Skin of body (tissue), 2 donors: ENCODE results near the gene PATE2. TPM values are rescaled to one million over a fixed set of nuclear protein-coding genes. Genes with fewer than 3 reads are reported as not detected.

Source experiments
- DNase-seq: peaks from one replicate; lab custom pipeline; 2025; lab: John Stamatoyannopoulos, UW
- total RNA-seq: library from RNA; depleted of rRNA; stranded (reverse); fragments of >200 nt; gene quantifications from one replicate; pipeline ENCODE4 v1.2.3, GENCODE V29; 2014

Gene PATE2
- not detected for total RNA-seq

GRCh38 chr11:125778728-125779127, at the start of gene PATE2:
Gene PATE2, minus strand, starts transcription at chr11:125778828. Its CDS starts 55 bp downstream, at chr11:125778773.
- no peak for DNase-seq

DNA sequence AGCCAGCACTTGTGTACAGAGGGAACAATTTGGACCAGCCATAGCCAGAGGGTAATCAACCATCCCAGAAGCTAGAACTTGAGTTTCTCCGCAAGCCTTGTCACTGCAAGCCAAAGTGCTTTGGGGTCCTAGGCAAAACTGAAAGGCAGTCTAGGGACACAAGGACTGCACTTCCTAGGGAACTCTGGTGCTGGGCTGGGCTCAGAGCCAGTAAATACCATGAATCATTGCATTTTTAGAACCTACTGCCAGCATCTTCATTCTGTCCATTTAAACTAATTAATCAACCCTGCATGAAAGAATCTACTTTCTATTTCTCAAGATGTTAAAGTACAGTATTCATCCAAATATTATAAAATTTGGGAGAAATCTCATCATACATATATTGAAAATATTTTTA, 29.3 kb upstream of the PATE2 start:
- DNase-seq, result no peak

DNA sequence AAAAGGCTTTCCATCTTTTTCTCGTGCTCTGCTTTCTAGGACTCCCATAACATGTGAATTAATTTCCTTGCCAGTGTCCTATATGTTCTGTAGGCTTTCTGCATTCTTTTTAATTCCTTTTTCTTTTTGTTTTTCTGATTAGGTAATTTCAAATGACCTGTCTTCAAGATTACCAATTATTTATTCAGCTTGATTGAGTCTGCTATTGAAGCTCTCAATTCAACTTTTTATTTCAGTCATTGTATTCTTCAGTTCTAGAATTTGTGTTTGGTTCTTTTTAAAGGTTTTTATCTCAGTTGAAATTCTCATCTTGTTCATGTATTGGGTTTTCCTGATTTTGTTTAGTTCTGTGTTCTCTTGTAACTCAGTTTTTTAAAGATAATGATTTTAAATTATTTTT, 23.8 kb upstream of the PATE2 start:
- DNase-seq, result no peak

DNA sequence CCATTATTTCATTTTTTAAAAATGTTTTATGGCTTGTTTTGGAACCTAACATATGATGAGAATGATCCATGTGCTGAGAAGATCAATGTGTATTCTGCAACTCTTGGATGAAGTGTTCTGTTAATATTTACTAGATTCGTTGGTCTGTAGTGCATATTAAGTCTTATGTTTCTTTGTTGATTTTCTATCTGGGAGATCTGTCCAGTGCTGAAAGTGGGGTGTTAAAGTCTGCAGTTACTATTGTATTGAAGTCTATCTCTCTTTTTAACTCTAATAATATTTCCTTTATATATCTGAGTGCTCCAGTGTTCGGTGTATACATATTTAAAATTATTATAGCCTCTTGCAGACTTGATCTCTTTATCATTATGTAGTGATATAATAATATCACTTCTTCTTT, 21.2 kb upstream of the PATE2 start:
- DNase-seq, result no peak

GRCh38 chr11:125797641-125798040, 19.0 kb upstream of the PATE2 start:
- DNase-seq, result no peak

- DNase-seq, result no peak
These were observed 12.2 kb upstream of the PATE2 start for GRCh38 chr11:125790825-125791224.

DNA sequence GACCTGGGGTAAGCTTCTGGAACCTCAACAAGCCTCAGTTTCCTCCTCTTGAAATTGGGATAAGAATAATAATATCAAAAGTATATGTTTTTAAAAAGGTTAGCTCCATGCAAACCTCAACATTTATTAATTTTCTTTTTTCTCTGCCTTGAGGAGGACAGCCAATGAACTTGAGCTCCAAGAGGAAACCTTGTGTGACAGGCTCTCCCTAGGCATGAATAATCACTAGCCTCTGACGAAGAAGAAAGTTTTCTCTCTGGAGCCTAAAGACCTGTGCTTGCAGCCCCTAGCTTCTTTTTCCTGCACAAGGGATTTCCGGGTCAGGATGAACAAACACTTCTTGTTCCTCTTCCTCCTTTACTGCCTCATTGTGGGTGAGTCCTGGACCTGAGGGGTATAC, 9.2 kb upstream of the PATE2 start, which contains the start of gene PATE3:
Gene PATE3, plus strand, starts transcription at position 301 of the 400 bp plus-strand sequence. Its CDS starts 25 bp downstream, at position 326.
- no peak for DNase-seq

GRCh38 chr11:125784678-125785077, 6.0 kb upstream of the PATE2 start:
- DNase-seq, result no peak

DNA sequence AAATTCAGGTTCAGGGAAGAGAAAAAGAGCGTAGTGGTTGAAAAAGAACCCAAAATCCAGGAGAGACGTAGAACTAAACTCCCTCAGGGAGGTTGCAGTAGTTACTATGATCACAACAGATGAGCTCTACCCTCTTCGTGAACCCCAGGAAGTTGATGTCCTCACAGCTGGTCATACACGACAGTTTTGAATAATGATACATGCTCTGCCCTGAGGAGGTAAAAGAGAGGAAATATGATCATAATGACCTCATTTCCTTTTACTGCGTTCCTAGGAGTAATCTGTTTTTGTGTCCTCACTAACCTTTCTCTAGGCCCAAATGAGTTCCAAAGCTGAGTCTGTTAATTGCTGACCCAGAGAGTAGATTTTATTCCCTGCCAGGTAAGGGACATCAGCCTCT, 1.3 kb downstream of the PATE2 start:
- no peak for DNase-seq

DNA sequence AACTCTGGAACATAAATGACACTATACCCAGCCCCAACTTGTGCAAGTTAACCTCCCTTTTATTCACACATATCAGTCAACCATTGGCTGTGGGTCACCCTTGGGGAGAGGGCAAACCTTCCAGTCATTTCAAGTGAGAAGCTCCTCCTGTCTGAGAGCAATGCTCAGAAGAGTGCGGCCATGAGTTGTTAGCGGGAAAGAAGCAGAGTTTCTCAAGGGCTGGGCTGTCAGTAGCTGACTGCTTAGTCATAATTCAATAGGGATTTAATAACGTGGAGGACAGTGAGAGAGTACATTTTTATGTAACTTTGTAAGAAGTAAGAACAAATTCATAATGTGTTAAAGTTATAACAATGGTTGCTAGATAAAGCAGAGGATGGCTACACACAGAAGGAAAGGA, 5.1 kb downstream of the PATE2 start:
- DNase-seq, result no peak

DNA sequence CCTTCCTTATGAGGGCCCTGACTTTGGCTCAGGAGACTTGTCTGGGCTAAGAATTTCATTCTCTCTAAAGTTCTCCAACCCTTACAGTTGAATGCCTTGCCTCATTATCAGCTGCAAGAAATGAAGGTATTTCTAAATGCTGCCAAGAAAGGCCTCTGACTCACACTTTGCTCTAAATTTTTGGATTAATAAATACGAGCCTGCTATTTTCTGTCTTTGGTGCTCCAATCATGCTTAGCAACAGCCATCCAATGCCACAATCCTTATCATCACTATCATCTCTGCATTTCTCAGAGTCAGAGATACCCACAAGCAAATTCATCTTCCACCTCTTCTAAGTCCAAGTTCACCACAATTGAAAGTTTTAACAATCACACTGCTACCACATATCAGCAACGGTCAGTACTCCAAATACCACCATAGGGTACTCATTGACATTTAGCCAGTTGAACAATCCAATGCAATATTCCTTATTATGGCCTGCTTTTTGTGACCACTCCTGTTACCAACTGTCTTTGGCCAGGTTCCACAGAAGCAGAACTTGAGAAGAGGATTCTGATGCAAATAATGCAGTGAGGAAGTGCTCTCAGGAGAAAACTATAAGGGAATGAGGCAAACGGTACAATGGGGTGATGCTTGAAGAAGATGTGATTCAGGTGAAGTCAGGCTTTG, 5.7 kb downstream of the PATE2 start:
- no peak for DNase-seq

DNA sequence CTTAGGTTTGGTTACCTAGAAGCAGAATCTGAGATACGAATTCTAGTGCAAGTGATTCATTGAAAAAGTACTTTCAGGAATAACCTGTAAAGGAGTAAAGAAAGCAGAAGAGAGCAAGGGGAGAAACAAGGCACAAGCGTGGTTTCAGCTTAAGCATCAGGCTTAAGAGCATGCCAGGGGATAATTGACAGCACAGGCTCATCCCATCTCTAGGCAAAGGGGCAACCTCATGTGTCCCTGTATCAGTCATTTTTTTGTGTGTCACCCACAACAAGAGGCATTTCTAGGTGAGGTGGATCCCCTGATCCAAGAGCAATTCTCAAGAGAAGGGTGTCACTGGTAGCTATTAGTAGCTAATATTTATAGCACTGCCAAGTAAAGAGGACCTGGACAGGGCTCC, 8.0 kb downstream of the PATE2 start:
- no peak for DNase-seq

- no peak for DNase-seq
These were observed 10.1 kb downstream of the PATE2 start for GRCh38 chr11:125768336-125769046.

DNA sequence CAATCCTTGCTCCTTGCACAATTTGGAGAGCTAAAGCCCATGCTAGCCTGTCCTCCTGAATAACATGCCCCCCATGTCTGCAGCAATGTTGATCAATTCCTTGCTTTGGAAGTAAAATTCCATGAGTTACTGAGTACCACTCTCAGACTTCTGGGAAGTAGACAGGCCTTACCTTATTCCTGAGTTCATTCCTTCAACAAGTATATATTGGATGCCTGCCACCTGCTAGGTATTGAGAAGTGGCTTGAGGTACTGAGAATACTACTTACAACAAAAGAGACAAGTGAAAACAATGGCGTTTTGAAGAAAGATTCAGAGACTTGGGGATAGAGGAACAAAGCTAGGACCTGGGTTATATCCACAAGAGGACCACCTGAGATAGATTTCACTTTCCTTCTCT, 12.4 kb downstream of the PATE2 start:
- DNase-seq, result no peak

- no peak for DNase-seq
These were observed 15.1 kb downstream of the PATE2 start for GRCh38 chr11:125763483-125763882.

GRCh38 chr11:125762445-125762844, 16.2 kb downstream of the PATE2 start:
- no peak for DNase-seq

DNA sequence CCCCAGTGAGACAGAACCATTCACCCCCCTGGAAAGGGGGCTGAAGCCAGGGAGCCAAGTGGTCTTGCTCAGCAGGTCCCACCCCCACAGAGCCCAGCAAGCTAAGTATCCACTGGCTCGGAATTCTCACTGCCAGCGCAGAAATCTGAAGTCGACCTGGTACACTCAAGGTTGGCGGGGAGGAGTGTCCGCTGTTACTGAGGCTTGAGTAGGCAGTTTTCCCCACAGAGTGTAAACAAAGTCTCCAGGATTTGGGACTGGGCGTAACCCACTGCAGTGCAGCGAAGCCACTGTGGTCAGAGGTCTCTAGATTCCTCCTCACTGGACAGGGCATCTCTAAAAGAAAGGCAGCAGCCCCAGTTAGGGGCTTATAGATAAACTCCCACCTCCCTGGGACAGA, 22.6 kb downstream of the PATE2 start:
- no peak for DNase-seq

GRCh38 chr11:125750629-125751028, 28.0 kb downstream of the PATE2 start:
- no peak for DNase-seq

DNA sequence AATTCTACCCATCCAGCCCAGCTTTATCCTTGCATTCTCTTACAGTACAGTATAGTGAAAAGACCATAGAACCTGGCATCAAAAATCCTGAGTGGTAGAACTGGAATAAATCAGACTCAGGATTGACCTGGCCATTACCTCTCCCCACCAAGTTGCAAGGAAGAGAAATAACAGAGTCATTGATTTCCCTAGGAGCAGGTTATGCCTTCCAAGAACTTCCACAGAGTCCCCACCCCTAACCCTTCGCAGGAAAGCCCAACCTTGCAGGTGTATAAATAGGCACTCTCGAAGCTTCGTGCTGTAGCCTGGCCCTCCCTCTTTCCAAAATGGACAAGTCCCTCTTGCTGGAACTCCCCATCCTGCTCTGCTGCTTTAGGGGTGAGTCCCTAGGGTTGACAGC, 32.6 kb downstream of the PATE2 start, which contains the start of gene PATE1:
Gene PATE1, plus strand, starts transcription at position 301 of the 400 bp plus-strand sequence. Its CDS starts 26 bp downstream, at position 327.
- DNase-seq, result no peak

GRCh38 chr11:125743681-125744080, 34.9 kb downstream of the PATE2 start:
- DNase-seq, result no peak

DNA sequence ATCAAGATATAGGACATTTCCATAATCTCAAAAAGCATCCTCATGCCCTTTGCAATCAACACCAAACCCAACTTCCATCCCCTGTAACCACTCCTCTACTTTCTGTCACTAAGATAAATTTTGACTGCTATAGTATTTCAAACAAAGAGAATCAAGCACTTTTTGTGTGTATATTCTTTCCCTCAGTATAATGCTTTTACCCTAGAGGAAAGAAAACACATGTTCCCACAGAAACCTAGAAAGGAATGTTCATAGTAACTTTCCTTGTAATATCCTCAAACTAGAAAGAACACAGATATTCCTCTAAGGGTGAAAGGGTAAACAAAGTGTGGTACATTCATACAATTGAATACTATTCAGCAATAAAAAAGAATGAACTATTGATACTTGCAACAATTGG, 38.0 kb downstream of the PATE2 start:
- no peak for DNase-seq

DNA sequence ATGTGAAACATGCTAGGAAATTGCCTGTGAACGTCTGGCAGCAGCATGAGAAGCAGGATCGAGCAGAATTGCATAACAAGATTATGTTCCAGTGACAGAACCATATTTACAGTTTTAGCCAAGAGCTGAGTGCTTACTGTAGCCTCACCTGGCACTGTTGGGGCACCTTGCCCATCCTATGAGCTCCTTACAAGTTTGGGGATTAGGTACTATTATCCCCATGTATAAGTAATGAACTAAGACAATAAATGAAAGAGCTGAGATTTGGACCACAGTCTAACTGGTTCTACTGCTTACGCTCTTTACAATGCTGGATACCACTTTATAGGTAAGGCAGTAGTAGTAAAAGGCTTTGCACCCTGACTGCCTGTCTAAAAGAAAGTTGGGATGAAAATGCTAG, 49.7 kb downstream of the PATE2 start:
- DNase-seq, result no peak
